IMR-90 (cell line): Measurements from ENCODE around the gene SYCE3. TPM values are rescaled to one million over a fixed set of nuclear protein-coding genes. Genes with fewer than 3 reads are reported as not detected.
A peak's percentile ranks its signal among the peaks of the same experiment; 100 is the strongest.

Experiments used
- ATAC-seq: fragments of 200-7000 bp; cut with Tn5 transposase; 2 replicates; pipeline ENCODE4 v1.9.1; 2020; ENCODE audit warnings: low read depth, mild to moderate bottlenecking, moderate library complexity
- BruUV-seq: library from RNA; stranded (reverse); fragments of 400-500 nt; replicated peaks from 2 replicates; lab custom pipeline; 2021; lab: Mats Ljungman, UMichigan
- CTCF ChIA-PET: fragments of 300-600 bp; formaldehyde crosslinking; extraction: SDS; loops from one replicate; lab custom pipeline; 2021; ENCODE audit warnings: antibody characterized with exemption; lab: Yijun Ruan, JAX
- POLR2A ChIA-PET: fragments of 300-600 bp; sonication (Branson Sonifier 250); formaldehyde crosslinking; loops from one replicate; lab custom pipeline; 2022; ENCODE audit warnings: antibody characterized with exemption; ENCODE audit not compliant: unreplicated experiment; lab: Charles Lee
- DNase-seq: peaks from one replicate; pipeline ENCODE4 v3.0.0; 2013
- H2AFZ ChIP-seq: replicated peaks from 2 replicates; pipeline ENCODE3; 2013; ENCODE audit warnings: low read length, mild to moderate bottlenecking; ENCODE audit not compliant: poor library complexity
- H2AK5ac ChIP-seq: 2 replicates; pipeline ENCODE4 v1.6.1; 2013; ENCODE audit warnings: low read depth, low read length, inconsistent platforms
- H2AK9ac ChIP-seq: replicated peaks from 2 replicates; pipeline ENCODE3; 2013; ENCODE audit warnings: mild to moderate bottlenecking, low read depth, low read length, moderate library complexity; ENCODE audit not compliant: poor library complexity
- H2BK120ac ChIP-seq: 2 replicates; pipeline ENCODE4 v1.6.1; 2013; ENCODE audit warnings: low read depth, low read length, inconsistent platforms
- H2BK15ac ChIP-seq: 3 replicates; pipeline ENCODE4 v1.6.1; 2013; ENCODE audit warnings: low read depth, low read length, inconsistent platforms
- H2BK20ac ChIP-seq: 2 replicates; pipeline ENCODE4 v1.6.1; 2013; ENCODE audit warnings: low read depth, mild to moderate bottlenecking, inconsistent platforms, low read length, moderate library complexity
- H2BK5ac ChIP-seq: 2 replicates; pipeline ENCODE4 v1.6.1; 2013; ENCODE audit warnings: mild to moderate bottlenecking, low read depth, low read length, inconsistent platforms; ENCODE audit not compliant: poor library complexity, severe bottlenecking
- H3K14ac ChIP-seq: replicated peaks from 2 replicates; pipeline ENCODE4 v1.6.1; 2013; ENCODE audit warnings: low read depth, low read length, inconsistent platforms
- H3K18ac ChIP-seq: 2 replicates; pipeline ENCODE4 v1.6.1; 2013; ENCODE audit warnings: low read depth, low read length, control low read depth
- H3K23ac ChIP-seq: 2 replicates; pipeline ENCODE4 v1.6.1; 2013; ENCODE audit warnings: low read depth, low read length, inconsistent platforms
- H3K27ac ChIP-seq: 2 replicates; pipeline ENCODE4 v1.5.1; 2013; ENCODE audit warnings: mild to moderate bottlenecking, control low read depth, low read length; ENCODE audit not compliant: insufficient read depth
- H3K27me3 ChIP-seq: 2 replicates; pipeline ENCODE4 v1.6.1; 2013; ENCODE audit warnings: low read length; ENCODE audit not compliant: control insufficient read depth, insufficient read depth
- H3K36me3 ChIP-seq: 2 replicates; pipeline ENCODE4 v1.6.1; 2013; ENCODE audit warnings: low read length, mixed read lengths; ENCODE audit not compliant: control insufficient read depth, insufficient read depth
- H3K4ac ChIP-seq: 2 replicates; pipeline ENCODE4 v1.6.1; 2013; ENCODE audit warnings: low read depth, low read length, inconsistent platforms
- H3K4me1 ChIP-seq: 2 replicates; pipeline ENCODE4 v1.6.1; 2013; ENCODE audit warnings: low read length, mixed read lengths; ENCODE audit not compliant: control insufficient read depth, insufficient read depth
- H3K4me2 ChIP-seq: 2 replicates; pipeline ENCODE4 v1.6.1; 2013; ENCODE audit warnings: low read depth, mild to moderate bottlenecking, control low read depth, low read length, moderate library complexity
- H3K4me3 ChIP-seq: 2 replicates; pipeline ENCODE4 v1.5.1; 2013; ENCODE audit warnings: low read depth, mild to moderate bottlenecking, control low read depth, low read length, moderate library complexity; ENCODE audit not compliant: insufficient read depth
- H3K56ac ChIP-seq: 2 replicates; pipeline ENCODE4 v1.6.1; 2013; ENCODE audit warnings: low read length, inconsistent platforms; ENCODE audit not compliant: insufficient read depth; ENCODE audit errors: extremely low read depth
- H3K79me1 ChIP-seq, 2 experiments: 2 replicates each; pipeline ENCODE4 v1.6.1; 2013; ENCODE audit warnings: low read length in 2 of 2, inconsistent platforms in 1 of 2, low read depth in 1 of 2
- H3K9ac ChIP-seq: 2 replicates; pipeline ENCODE4 v1.6.1; 2013; ENCODE audit warnings: low read depth, low read length, control low read depth
- H3K9me1 ChIP-seq: 2 replicates; pipeline ENCODE4 v1.6.1; 2013; ENCODE audit warnings: low read length, inconsistent platforms; ENCODE audit not compliant: insufficient read depth
- H3K9me3 ChIP-seq: 2 replicates; pipeline ENCODE4 v1.6.1; 2013; ENCODE audit warnings: low read length; ENCODE audit not compliant: control insufficient read depth, insufficient read depth
- H4K20me1 ChIP-seq: 2 replicates; pipeline ENCODE4 v1.6.1; 2013; ENCODE audit warnings: low read length, inconsistent platforms; ENCODE audit not compliant: insufficient read depth
- H4K5ac ChIP-seq: 2 replicates; pipeline ENCODE4 v1.6.1; 2013; ENCODE audit warnings: mild to moderate bottlenecking, low read depth, low read length, control low read depth
- H4K8ac ChIP-seq, 2 experiments: 2 replicates each; pipeline ENCODE4 v1.6.1; 2013; ENCODE audit warnings: low read depth in 2 of 2, low read length in 2 of 2, control low read depth in 1 of 2, inconsistent platforms in 1 of 2
- H4K91ac ChIP-seq: 2 replicates; pipeline ENCODE4 v1.6.1; 2013; ENCODE audit warnings: low read depth, low read length, inconsistent platforms; ENCODE audit not compliant: insufficient read depth
- BHLHE40 ChIP-seq: fragments of 150-350 bp; IDR thresholded peaks from 2 replicates; pipeline ENCODE4 v1.6.1; 2016; ENCODE audit warnings: mild to moderate bottlenecking, low read depth, low read length
- CEBPB ChIP-seq: IDR thresholded peaks from 2 replicates; pipeline ENCODE4 v1.6.1; 2012; ENCODE audit warnings: low read depth, low read length, improper control_type of control experiment
- CHD1 ChIP-seq: IDR thresholded peaks from 2 replicates; pipeline ENCODE4 v1.6.1; 2012; ENCODE audit warnings: low read depth, low read length, improper control_type of control experiment
- FOS ChIP-seq: fragments of 150-350 bp; IDR thresholded peaks from 2 replicates; pipeline ENCODE4 v1.6.1; 2016; ENCODE audit warnings: low read depth, low read length
- MAFK ChIP-seq: IDR thresholded peaks from 2 replicates; pipeline ENCODE4 v1.6.1; 2012; ENCODE audit warnings: low read depth, low read length, improper control_type of control experiment
- MAZ ChIP-seq: IDR thresholded peaks from 2 replicates; pipeline ENCODE4 v1.6.1; 2012; ENCODE audit warnings: low read depth, mild to moderate bottlenecking, low read length, improper control_type of control experiment, moderate library complexity, borderline replicate concordance
- MXI1 ChIP-seq: IDR thresholded peaks from 2 replicates; pipeline ENCODE4 v1.6.1; 2012; ENCODE audit warnings: low read depth, mild to moderate bottlenecking, low read length, moderate library complexity, borderline replicate concordance
- NFE2L2 ChIP-seq: fragments of 150-350 bp; IDR thresholded peaks from 2 replicates; pipeline ENCODE4 v1.6.1; 2016; ENCODE audit warnings: low read depth, mild to moderate bottlenecking, low read length
- POLR2A ChIP-seq: IDR thresholded peaks from 2 replicates; pipeline ENCODE4 v1.6.1; 2012; ENCODE audit warnings: mild to moderate bottlenecking, low read depth, low read length
- RAD21 ChIP-seq: IDR thresholded peaks from 2 replicates; pipeline ENCODE4 v1.6.1; 2012; ENCODE audit warnings: low read length, improper control_type of control experiment
- RCOR1 ChIP-seq: IDR thresholded peaks from 2 replicates; pipeline ENCODE4 v1.6.1; 2012; ENCODE audit warnings: mild to moderate bottlenecking, low read length, improper control_type of control experiment; ENCODE audit not compliant: insufficient replicate concordance
- RFX5 ChIP-seq: IDR thresholded peaks from 2 replicates; pipeline ENCODE4 v1.8.0; 2012; ENCODE audit warnings: low read depth, mild to moderate bottlenecking, low read length, moderate library complexity
- SMC3 ChIP-seq: fragments of 150-350 bp; IDR thresholded peaks from 2 replicates; pipeline ENCODE4 v1.6.1; 2016; ENCODE audit warnings: low read depth, mild to moderate bottlenecking, antibody characterized with exemption, low read length, moderate library complexity
- WGBS, 2 experiments: methylation state at CpG; one replicate each; pipeline versions ENCODE4 v1.1.5 to v1.1.7; 2013; ENCODE audit warnings: missing lambda C conversion rate in 2 of 2; ENCODE audit not compliant: insufficient read length in 1 of 2; ENCODE audit errors: extremely low coverage in 2 of 2; 5-methylcytosine and 5-hydroxymethylcytosine counted together
- dilution Hi-C: fragments of 300-500 bp; cut with HindIII; formaldehyde crosslinking; loops from one replicate; pipeline ENCODE4 v1.14.3; 2018; ENCODE audit warnings: low sequenced_read_pairs; ENCODE audit not compliant: unreplicated experiment
- in situ Hi-C: fragments of 300-500 bp; cut with MboI; formaldehyde crosslinking; loops from 3 replicates; pipeline ENCODE4 v1.14.3; 2019; ENCODE audit warnings: low sequenced_read_pairs, inconsistent platforms, mixed read lengths
- intact Hi-C: fragments of 100-400 bp; cut with micrococcal nuclease; formaldehyde crosslinking; loops from 2 replicates; pipeline ENCODE4 v1.10.0; 2022
- polyA plus RNA-seq, 3 experiments: library from polyadenylated mRNA; depleted of rRNA; stranded (reverse); fragments of >200 nt; gene quantifications; 2 replicates each; pipeline ENCODE4 v1.2.3, GENCODE V29; 2012; ENCODE audit warnings: low replicate concordance in 1 of 3
- total RNA-seq: library from RNA; depleted of rRNA; stranded (reverse); fragments of >200 nt; gene quantifications from 2 replicates; pipeline ENCODE4 v1.2.3, GENCODE V29; 2012
- TF ChIP-seq, protein P1 (sequence below): conservative IDR thresholded peaks from 2 replicates; pipeline ENCODE4 v1.5.1; 2012; ENCODE audit warnings: mild to moderate bottlenecking, low read depth, low read length, improper control_type of control experiment
- TF ChIP-seq, protein P2 (sequence below): fragments of 150-350 bp; IDR thresholded peaks from 2 replicates; pipeline ENCODE4 v1.6.1; 2016; ENCODE audit warnings: low read depth, mild to moderate bottlenecking, low read length, moderate library complexity, borderline replicate concordance

SYCE3 gene
- total and polyA plus RNA-seq, 2 of the 4 experiments (the other 2 are of a cell fraction) = not detected

DNA sequence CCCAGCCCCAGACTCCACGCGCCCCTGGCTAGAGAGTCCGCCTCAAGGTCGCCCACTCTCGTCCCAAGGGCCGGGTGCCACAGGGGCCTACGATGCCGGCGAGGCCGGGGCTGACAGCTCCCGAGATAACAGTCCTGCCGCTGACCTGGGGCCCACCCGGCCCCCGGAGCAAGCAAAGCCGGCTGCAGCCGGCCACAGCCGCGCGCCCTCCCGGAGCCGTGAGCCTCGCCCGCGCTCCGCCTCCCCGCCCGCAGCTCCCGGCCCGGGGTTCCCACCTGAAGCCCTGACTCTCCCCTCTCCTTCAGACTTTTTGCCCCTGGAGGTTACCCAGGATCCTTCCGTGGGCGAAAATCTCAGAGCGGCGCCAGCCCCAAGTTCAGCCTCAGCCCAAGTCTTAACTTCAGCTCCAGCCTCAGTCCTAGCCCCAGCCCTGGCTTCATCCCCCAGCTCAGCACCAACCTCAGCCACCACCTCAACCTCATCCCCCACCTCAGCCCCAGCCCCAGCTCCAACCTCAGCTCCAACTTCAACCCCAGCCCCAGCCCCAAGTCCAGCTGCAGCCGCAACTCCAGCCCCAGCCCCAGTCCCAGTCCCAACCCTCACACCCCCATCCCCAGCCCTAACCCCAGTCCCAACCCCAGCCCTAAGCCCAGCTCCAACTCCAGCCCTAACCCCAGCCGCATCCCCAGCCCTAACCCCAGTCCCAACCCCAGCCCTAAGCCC, 15.3 kb downstream of the SYCE3 start:
- no peaks in the 10 kb centered on the region for H3K79me1 ChIP-seq
- no peak overlapping the region for H4K8ac ChIP-seq
- no peak overlapping the region for H3K4me2 ChIP-seq
- no peak overlapping the region for H3K14ac ChIP-seq
- no peak overlapping the region for H3K18ac ChIP-seq
- no peak overlapping the region for H3K4ac ChIP-seq
- CTCF ChIA-PET = interaction anchor here (0.9 kb wide), 1 partner anchor 22 kb away, joined by 3 read pairs; the partner anchor contains the start of gene SCO2
- H3K9me3 ChIP-seq = no peaks in the 10 kb centered on the region
- peaks cover 71% of the 10 kb centered on the region for H3K27me3 ChIP-seq
- H3K27ac ChIP-seq = no peak overlapping the region
- H3K56ac ChIP-seq = no peak overlapping the region
- no peaks in the 10 kb centered on the region for H3K36me3 ChIP-seq
- H2BK15ac ChIP-seq = no peak overlapping the region
- no peak overlapping the region for H2AK5ac ChIP-seq
- no peak overlapping the region for H4K5ac ChIP-seq
- ATAC-seq (no peak), DNase-seq (no peak)
- H2BK20ac ChIP-seq = no peak overlapping the region
- in situ Hi-C loops (no loop called here), dilution Hi-C loops (no loop called here), intact Hi-C loops (no loop called here)
- no peak overlapping the region for H2BK120ac ChIP-seq
- no peaks in the 10 kb centered on the region; the same call in 1 of the 2 replicates for H3K4me1 ChIP-seq
- H2AFZ ChIP-seq = peak overlapping the region; percentile 21
- H3K9me1 ChIP-seq = 0 out of 2 replicates have a peak, but pooled peaks cover 2% of the 10 kb centered on the region
- 21% methylated on average over 22 of the region's 35 CpGs; no CpG with 5 or more reads in 1 of the 2 experiments for WGBS, 2 experiments
- no peak overlapping the region for H2AK9ac ChIP-seq
- no peak overlapping the region for H3K23ac ChIP-seq
- H4K91ac ChIP-seq = no peak overlapping the region
- H2BK5ac ChIP-seq = no peak overlapping the region
- POLR2A ChIA-PET = no interaction called here
- H3K9ac ChIP-seq = no peak overlapping the region
- no TSS peak for BruUV-seq
- H3K4me3 ChIP-seq = no peak overlapping the region
- no peaks in the 10 kb centered on the region for H4K20me1 ChIP-seq
- TF ChIP-seq MAZ (no peak), POLR2A (no peak), RCOR1 (no peak), CHD1 (no peak), FOS (no peak), MXI1 (no peak), MAFK (no peak), RFX5 (no peak), NFE2L2 (no peak), BHLHE40 (no peak), RAD21 (no peak), CEBPB (no peak), SMC3 (no peak)
- TF ChIP-seq, protein P1, sequence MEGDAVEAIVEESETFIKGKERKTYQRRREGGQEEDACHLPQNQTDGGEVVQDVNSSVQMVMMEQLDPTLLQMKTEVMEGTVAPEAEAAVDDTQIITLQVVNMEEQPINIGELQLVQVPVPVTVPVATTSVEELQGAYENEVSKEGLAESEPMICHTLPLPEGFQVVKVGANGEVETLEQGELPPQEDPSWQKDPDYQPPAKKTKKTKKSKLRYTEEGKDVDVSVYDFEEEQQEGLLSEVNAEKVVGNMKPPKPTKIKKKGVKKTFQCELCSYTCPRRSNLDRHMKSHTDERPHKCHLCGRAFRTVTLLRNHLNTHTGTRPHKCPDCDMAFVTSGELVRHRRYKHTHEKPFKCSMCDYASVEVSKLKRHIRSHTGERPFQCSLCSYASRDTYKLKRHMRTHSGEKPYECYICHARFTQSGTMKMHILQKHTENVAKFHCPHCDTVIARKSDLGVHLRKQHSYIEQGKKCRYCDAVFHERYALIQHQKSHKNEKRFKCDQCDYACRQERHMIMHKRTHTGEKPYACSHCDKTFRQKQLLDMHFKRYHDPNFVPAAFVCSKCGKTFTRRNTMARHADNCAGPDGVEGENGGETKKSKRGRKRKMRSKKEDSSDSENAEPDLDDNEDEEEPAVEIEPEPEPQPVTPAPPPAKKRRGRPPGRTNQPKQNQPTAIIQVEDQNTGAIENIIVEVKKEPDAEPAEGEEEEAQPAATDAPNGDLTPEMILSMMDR = no peak
- TF ChIP-seq, protein P2, sequence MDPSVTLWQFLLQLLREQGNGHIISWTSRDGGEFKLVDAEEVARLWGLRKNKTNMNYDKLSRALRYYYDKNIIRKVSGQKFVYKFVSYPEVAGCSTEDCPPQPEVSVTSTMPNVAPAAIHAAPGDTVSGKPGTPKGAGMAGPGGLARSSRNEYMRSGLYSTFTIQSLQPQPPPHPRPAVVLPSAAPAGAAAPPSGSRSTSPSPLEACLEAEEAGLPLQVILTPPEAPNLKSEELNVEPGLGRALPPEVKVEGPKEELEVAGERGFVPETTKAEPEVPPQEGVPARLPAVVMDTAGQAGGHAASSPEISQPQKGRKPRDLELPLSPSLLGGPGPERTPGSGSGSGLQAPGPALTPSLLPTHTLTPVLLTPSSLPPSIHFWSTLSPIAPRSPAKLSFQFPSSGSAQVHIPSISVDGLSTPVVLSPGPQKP = no peak
